HepG2 (cell line): ENCODE results near the gene PCNA. TPM values are rescaled to one million over a fixed set of nuclear protein-coding genes. Genes with fewer than 3 reads are reported as not detected.

ENCODE experiments used
- HNRNPLL ChIP-seq: fragments of 200-400 bp; formaldehyde crosslinking; IDR thresholded peaks from 2 replicates; pipeline ENCODE4 v1.6.1; 2017; ENCODE audit warnings: mild to moderate bottlenecking, low read depth, low read length; ENCODE audit not compliant: poor library complexity, severe bottlenecking
- MBNL3 ChIP-seq: fragments of 250-450 bp; sonication (Bioruptor Pico); conservative IDR thresholded peaks from 2 replicates; pipeline ENCODE4 v1.8.0; 2022; ENCODE audit warnings: mild to moderate bottlenecking, inconsistent platforms
- PAX8 ChIP-seq: sonication (generic); formaldehyde crosslinking; IDR thresholded peaks from 2 replicates; pipeline ENCODE4 v1.8.0; 2022; ENCODE audit warnings: mild to moderate bottlenecking, missing genetic modification reagents, borderline replicate concordance
- SALL2 ChIP-seq: sonication (generic); formaldehyde crosslinking; IDR thresholded peaks from 2 replicates; pipeline ENCODE4 v1.8.1; 2023; ENCODE audit warnings: mild to moderate bottlenecking, missing genetic modification reagents, inconsistent platforms
- SNAPC4 ChIP-seq: sonication (generic); formaldehyde crosslinking; IDR thresholded peaks from 2 replicates; pipeline ENCODE4 v1.4.0; 2020; ENCODE audit warnings: mild to moderate bottlenecking, missing genetic modification reagents
- STAT6 ChIP-seq: sonication (generic); formaldehyde crosslinking; IDR thresholded peaks from 2 replicates; pipeline ENCODE4 v1.4.0; 2020; ENCODE audit warnings: missing genetic modification reagents, mild to moderate bottlenecking, borderline replicate concordance
- ZBTB1 ChIP-seq: sonication (generic); formaldehyde crosslinking; IDR thresholded peaks from 2 replicates; pipeline ENCODE4 v1.4.0; 2020; ENCODE audit warnings: missing genetic modification reagents, borderline replicate concordance
- ZBTB26 ChIP-seq: IDR thresholded peaks from 2 replicates; pipeline ENCODE4 v1.6.1; 2016; ENCODE audit warnings: missing compliant biosample characterization, missing genetic modification reagents, borderline replicate concordance
- ZIK1 ChIP-seq: sonication (generic); formaldehyde crosslinking; IDR thresholded peaks from 2 replicates; pipeline ENCODE4 v1.5.0; 2020; ENCODE audit warnings: mild to moderate bottlenecking, low read depth, missing genetic modification reagents, borderline replicate concordance
- ZNF180 ChIP-seq: sonication (generic); formaldehyde crosslinking; IDR thresholded peaks from 2 replicates; pipeline ENCODE4 v1.4.0; 2020; ENCODE audit warnings: low read depth, missing genetic modification reagents, borderline replicate concordance
- ZNF263 ChIP-seq: sonication (generic); formaldehyde crosslinking; IDR thresholded peaks from 2 replicates; pipeline ENCODE4 v1.4.0; 2020; ENCODE audit warnings: missing genetic modification reagents
- ZNF546 ChIP-seq: sonication (generic); formaldehyde crosslinking; conservative IDR thresholded peaks from 2 replicates; pipeline ENCODE4 v1.8.1; 2023; ENCODE audit warnings: mild to moderate bottlenecking, missing genetic modification reagents
- ZNF563 ChIP-seq: sonication (generic); formaldehyde crosslinking; IDR thresholded peaks from 2 replicates; pipeline ENCODE4 v1.8.0; 2022; ENCODE audit warnings: mild to moderate bottlenecking, moderate library complexity, missing genetic modification reagents
- ZNF574 ChIP-seq: sonication (generic); formaldehyde crosslinking; IDR thresholded peaks from 2 replicates; pipeline ENCODE4 v1.4.0; 2020; ENCODE audit warnings: missing genetic modification reagents
- polyA plus RNA-seq, 8 experiments: library from polyadenylated mRNA; depleted of rRNA in 3 of 8; stranded (reverse) in 7 of 8; unstranded in 1 of 8; fragments of >200 nt; fragmentation: Illumina TruSeq in 4 of 8; extraction: Trizol in 4 of 8; gene quantifications; 2 replicates each; pipeline versions ENCODE4 v1.2.1 to v1.2.3, GENCODE V29; 2011 to 2016; ENCODE audit warnings: low read depth in 4 of 8, missing spikeins in 1 of 8, mixed read lengths in 1 of 8; ENCODE audit not compliant: insufficient read depth in 1 of 8
- total RNA-seq, 5 experiments: library from RNA; depleted of rRNA; stranded (reverse); fragments of >200 nt; fragmentation: Illumina TruSeq; extraction: Trizol; gene quantifications; 2 replicates each; pipeline ENCODE4 v1.2.3, GENCODE V29; 2016; ENCODE audit warnings: low read depth in 1 of 5

The PCNA gene
- total and polyA plus RNA-seq, 2 of the 13 experiments (the other 11 are each of a cell fraction or from before 2014, with no cell fraction given) = 229 to 655 TPM

GRCh38 chr20:5156675-5157448 lies 37.1 kb upstream of the PCNA start (continued):
- TF ChIP-seq SNAPC4 (CRISPR knock-in tag) (no peak), ZNF563 (CRISPR knock-in tag) (no peak), ZNF546 (CRISPR knock-in tag) (no peak), PAX8 (no peak), ZNF180 (CRISPR knock-in tag) (no peak), ZBTB26 (CRISPR knock-in tag) (peak; percentile 82; the same call in 1 of the 2 replicates), STAT6 (CRISPR knock-in tag) (no peak), ZBTB1 (CRISPR knock-in tag) (no peak), ZIK1 (CRISPR knock-in tag) (no peak), ZNF574 (no peak), HNRNPLL (no peak), MBNL3 (CRISPR knock-in tag) (no peak), SALL2 (no peak), ZNF263 (CRISPR knock-in tag) (peak; percentile 90)
